Motor neuron (in vitro differentiated cells): ENCODE data around the gene DICER1. TPM values are rescaled to one million over a fixed set of nuclear protein-coding genes. Genes with fewer than 3 reads are reported as not detected.

ENCODE experiments used
- ATAC-seq, 8 experiments: fragments of 200-7000 bp; cut with Tn5 transposase; replicated peaks in 6 of 8; 2 replicates each; pipeline ENCODE4 v1.8.0; 2021; ENCODE audit warnings: mild to moderate bottlenecking in 8 of 8, moderate library complexity in 8 of 8
- H3K27ac ChIP-seq, 2 donors: fragments of 250-450 bp; sonication (Bioruptor Pico); 2 replicates each; pipeline ENCODE4 v1.9.0; 2021; ENCODE audit warnings: antibody characterized with exemption in 2 of 2, mild to moderate bottlenecking in 2 of 2, moderate library complexity in 1 of 2
- H3K4me1 ChIP-seq, 2 donors: fragments of 250-450 bp; sonication (Bioruptor Pico); replicated peaks in 1 of 2; 2 replicates each; pipeline ENCODE4 v1.6.1; 2021; ENCODE audit warnings: antibody characterized with exemption in 2 of 2, mild to moderate bottlenecking in 2 of 2, moderate library complexity in 1 of 2
- H3K4me3 ChIP-seq, 5 donors: fragments of 250-450 bp; sonication (Bioruptor Pico); 2 replicates each; pipeline ENCODE4 v1.9.0; 2021; ENCODE audit warnings: antibody characterized with exemption in 5 of 5, mild to moderate bottlenecking in 5 of 5, moderate library complexity in 4 of 5
- WGBS, 10 experiments: fragments of 450-650 bp; shearing (Covaris generic); methylation state at CpG; one replicate each; pipeline ENCODE4 v1.0.0; 2022; 5-methylcytosine and 5-hydroxymethylcytosine counted together
- in situ Hi-C, 9 experiments: fragments of 400-800 bp; cut with MboI; loops; one replicate each; pipeline ENCODE4 v1.15.0; 2021; ENCODE audit warnings: low sequenced_read_pairs in 9 of 9, low pct_unique_long_range_greater_than_20kb in 2 of 9; ENCODE audit not compliant: unreplicated experiment in 9 of 9
- total RNA-seq, 8 experiments: library from RNA; unstranded; fragments of 300-600 nt; gene quantifications; 2 replicates each; pipeline versions ENCODE4 v1.2.3 to v1.2.4, GENCODE V29; 2022

The DICER1 gene
- total RNA-seq, 8 experiments from 2014 or later, result 20.6 to 70.1 (median 51.4) TPM

DNA sequence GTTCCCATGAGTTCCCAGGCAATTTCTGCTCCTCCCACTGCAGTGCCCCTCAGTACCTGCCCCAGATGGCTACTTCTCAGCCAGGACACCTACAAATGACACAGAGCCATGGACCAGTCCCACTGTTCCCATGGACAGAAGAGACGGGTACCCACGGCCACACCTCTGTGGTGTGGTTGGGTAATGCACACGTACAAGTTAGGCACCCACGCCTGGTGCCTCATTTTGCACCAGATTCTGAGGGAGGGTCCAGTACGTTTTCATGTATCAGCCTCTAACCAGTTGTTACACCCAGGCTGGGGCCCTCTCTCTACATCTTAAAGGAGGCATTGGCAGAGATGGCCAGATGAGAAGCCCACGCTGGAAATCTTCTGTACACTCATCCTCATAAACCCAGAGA is 114.0 kb downstream of the DICER1 start:
- ATAC-seq, result no peak
- in situ Hi-C loops, result no loop called here
- H3K4me1 ChIP-seq, result peaks cover 39 to 49% of the 10 kb centered on the region in 2 donors
- no peak overlapping the region for H3K4me3 ChIP-seq
- 20 to 83% (median 60%) methylated on average over 1 to 3 of the region's 6 CpGs; no CpG with 5 or more reads in 5 of the 10 experiments for WGBS, 10 experiments
- no peak overlapping the region for H3K27ac ChIP-seq

DNA sequence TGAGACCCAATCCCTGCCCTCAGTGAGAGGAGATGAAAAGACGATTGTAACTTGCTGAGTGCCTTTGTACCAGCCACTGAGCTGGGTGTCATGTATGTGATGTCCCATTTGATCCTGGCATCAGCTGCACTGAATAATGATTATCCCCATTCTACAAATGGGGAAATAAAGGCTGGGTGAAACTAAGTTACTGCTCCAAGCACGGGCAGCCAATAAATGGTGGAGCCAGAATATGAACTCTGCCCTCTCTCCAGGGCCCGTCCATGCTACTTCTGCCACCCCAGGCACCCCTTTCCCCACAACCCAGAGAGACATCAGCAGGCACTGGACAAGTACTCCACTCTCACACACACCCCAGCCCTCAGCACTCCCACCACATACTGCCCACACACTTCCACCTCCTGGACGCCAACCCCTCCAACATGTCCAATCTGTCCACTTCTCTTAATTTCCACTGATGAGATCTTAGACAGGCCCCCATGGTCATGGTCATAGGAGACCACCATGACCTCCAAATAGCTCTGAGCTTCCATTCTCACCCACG is 115.8 kb downstream of the DICER1 start:
- no peak overlapping the region for H3K4me3 ChIP-seq
- peak overlapping the region in 1 of 2 donors; percentile 51 for H3K27ac ChIP-seq
- H3K4me1 ChIP-seq, result peaks cover 29 to 40% of the 10 kb centered on the region in 2 donors
- in situ Hi-C loops, result no loop called here
- WGBS, 10 experiments, result 15 to 100% (median 75%) methylated on average over 1 to 5 of the region's 5 CpGs; no CpG with 5 or more reads in 6 of the 10 experiments
- ATAC-seq, result no peak

GRCh38 chr14:95040708-95041476 is 116.4 kb downstream of the DICER1 start:
- Histone ChIP-seq H3K27ac (peak overlapping the region in 1 of 2 donors; percentile 51), H3K4me3 (no peak overlapping the region), H3K4me1 (peaks cover 22 to 33% of the 10 kb centered on the region in 2 donors)
- peak in 5 of 8 experiments; percentile 74 to 84 (median 78) for ATAC-seq
- 12 to 65% (median 40%) methylated on average over 1 to 7 of the region's 9 CpGs; no CpG with 5 or more reads in 2 of the 10 experiments for WGBS, 10 experiments
- in situ Hi-C loops, result no loop called here

DNA sequence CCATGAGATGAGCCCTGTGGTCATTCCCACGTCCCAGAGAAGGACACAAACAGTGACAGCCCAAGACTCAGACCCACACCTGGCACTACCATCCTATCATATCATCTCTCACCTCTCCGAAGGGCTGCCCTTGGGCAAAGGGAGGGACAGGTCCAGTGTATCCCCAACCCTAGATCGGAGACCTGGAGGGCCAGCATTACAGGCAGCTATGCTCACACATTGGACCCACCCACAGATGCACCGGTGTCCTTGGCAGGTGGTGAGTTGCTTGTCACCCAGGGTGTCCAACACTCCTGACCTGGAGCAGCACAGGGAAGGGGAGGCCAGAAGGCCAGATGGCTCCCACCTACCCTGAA is 117.4 kb downstream of the DICER1 start:
- no peak overlapping the region for H3K27ac ChIP-seq
- no peak for ATAC-seq
- H3K4me3 ChIP-seq, result no peak overlapping the region
- in situ Hi-C loops, result no loop called here
- WGBS, 10 experiments, result 81 to 83% (median 83%) methylated on average over 1 to 3 of the region's 4 CpGs; no CpG with 5 or more reads in 7 of the 10 experiments
- H3K4me1 ChIP-seq, result peaks cover 15 to 28% of the 10 kb centered on the region in 2 donors

- H3K4me1 ChIP-seq, result peaks cover 16 to 27% of the 10 kb centered on the region in 2 donors
- WGBS, 10 experiments, result 4 to 100% (median 75%) methylated on average over 1 to 6 of the region's 17 CpGs; no CpG with 5 or more reads in 2 of the 10 experiments
- H3K4me3 ChIP-seq, result no peak overlapping the region
- ATAC-seq, result no peak
- in situ Hi-C loops, result no loop called here
- no peak overlapping the region for H3K27ac ChIP-seq
Measured at GRCh38 chr14:95039259-95039992, 117.9 kb downstream of the DICER1 start.

GRCh38 chr14:95038521-95039250 is 118.6 kb downstream of the DICER1 start:
- Histone ChIP-seq H3K4me1 (peaks cover 23 to 33% of the 10 kb centered on the region in 2 donors), H3K27ac (no peak overlapping the region), H3K4me3 (no peak overlapping the region)
- ATAC-seq, result no peak
- WGBS, 10 experiments, result 17 to 80% (median 64%) methylated on average over 1 to 3 of the region's 9 CpGs; no CpG with 5 or more reads in 4 of the 10 experiments
- in situ Hi-C loops, result no loop called here

DNA sequence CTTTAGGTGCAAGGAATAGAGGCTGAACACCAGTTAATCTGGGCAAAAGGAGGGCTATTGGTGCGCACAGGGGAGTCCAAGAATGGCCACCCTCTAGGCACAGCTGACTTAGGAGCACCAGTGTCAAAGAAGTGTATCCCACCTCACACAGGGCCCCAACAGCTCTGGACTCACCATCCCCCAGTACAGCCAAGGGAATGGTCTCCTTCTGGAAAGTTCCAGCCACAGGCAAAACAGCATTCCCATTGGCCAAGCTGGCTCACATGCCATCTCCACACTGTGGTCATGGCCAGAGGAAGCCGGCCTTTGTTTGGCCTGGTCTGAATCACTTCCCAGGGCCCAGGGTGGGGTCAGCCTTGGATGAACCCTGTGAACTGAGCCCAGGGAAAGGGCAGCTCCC is 120.1 kb downstream of the DICER1 start:
- peak in 2 of 8 experiments; percentile 29 to 31 for ATAC-seq
- 100% methylated on average over 1 of the region's 2 CpGs; no CpG with 5 or more reads in 8 of the 10 experiments for WGBS, 10 experiments
- Histone ChIP-seq H3K4me3 (no peak overlapping the region), H3K27ac (no peak overlapping the region), H3K4me1 (peaks cover 23 to 29% of the 10 kb centered on the region in 2 donors)
- in situ Hi-C loops, result no loop called here

Other genes with a start within 250 kb of the DICER1 start
- 1 to 10 TPM in 6 of 8 experiments, under 1 TPM in 2; 0.10 to 5.3 (median 2.8) TPM for gene CLMN, start 162.4 kb upstream of the DICER1 start, total RNA-seq